ENCODE data around the gene CEBPZ.

The CEBPZ gene

DNA sequence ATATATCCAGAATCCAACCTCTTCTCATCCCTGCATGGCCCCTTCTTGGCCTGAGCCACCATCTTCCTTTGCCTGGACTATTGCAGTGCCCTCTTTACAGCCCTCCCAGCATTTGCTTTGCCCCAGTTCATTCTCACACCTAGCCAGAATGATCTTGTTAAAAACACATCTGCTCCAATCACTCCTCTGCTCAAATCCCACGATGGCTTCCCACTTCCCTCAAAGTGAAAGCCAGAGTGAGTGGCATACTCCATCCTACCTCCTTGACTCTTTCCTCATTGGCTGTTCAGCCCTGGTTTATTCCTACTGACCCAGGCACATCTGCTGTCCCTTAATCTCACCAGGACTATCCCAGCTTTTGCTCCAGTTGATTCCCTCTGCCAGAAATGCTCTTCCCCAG is 57.7 kb downstream of the CEBPZ start:
- no peak for DNase-seq (ENCODE audit: low read depth, low spot score)
- ChIA-PET CTCF (no interaction called here), POLR2A (no interaction called here)
- TF ChIP-seq, protein P1, sequence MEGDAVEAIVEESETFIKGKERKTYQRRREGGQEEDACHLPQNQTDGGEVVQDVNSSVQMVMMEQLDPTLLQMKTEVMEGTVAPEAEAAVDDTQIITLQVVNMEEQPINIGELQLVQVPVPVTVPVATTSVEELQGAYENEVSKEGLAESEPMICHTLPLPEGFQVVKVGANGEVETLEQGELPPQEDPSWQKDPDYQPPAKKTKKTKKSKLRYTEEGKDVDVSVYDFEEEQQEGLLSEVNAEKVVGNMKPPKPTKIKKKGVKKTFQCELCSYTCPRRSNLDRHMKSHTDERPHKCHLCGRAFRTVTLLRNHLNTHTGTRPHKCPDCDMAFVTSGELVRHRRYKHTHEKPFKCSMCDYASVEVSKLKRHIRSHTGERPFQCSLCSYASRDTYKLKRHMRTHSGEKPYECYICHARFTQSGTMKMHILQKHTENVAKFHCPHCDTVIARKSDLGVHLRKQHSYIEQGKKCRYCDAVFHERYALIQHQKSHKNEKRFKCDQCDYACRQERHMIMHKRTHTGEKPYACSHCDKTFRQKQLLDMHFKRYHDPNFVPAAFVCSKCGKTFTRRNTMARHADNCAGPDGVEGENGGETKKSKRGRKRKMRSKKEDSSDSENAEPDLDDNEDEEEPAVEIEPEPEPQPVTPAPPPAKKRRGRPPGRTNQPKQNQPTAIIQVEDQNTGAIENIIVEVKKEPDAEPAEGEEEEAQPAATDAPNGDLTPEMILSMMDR (IDR thresholded peaks at IDR 0.05; ENCODE audit: insufficient read depth, low read length, missing control alignments), result no peak
- no peak overlapping the region for H3K4me3 ChIP-seq (ENCODE audit: low read depth, low read length)

DNA sequence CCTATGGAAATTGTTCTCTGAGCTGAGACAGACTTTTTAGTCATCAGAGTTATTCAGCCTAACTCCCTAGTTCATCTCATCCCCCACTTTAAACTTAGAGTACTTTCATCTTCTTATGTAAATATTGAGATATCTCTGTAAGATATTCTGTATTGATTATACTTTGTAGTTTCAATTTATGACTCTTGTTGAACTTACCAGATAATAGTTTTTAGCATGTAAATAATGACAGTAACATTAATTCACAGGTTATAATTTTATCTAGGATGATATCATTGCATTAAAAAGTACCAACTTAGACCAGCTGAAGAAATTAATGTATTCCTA is 59.8 kb downstream of the CEBPZ start:
- TF ChIP-seq, protein P1 (IDR thresholded peaks at IDR 0.05; ENCODE audit: insufficient read depth, low read length, missing control alignments), result no peak
- POLR2A ChIA-PET, result no interaction called here
- CTCF ChIA-PET, result no interaction called here
- DNase-seq (ENCODE audit: low read depth, low spot score), result no peak
- no peak overlapping the region for H3K4me3 ChIP-seq (ENCODE audit: low read depth, low read length)

DNA sequence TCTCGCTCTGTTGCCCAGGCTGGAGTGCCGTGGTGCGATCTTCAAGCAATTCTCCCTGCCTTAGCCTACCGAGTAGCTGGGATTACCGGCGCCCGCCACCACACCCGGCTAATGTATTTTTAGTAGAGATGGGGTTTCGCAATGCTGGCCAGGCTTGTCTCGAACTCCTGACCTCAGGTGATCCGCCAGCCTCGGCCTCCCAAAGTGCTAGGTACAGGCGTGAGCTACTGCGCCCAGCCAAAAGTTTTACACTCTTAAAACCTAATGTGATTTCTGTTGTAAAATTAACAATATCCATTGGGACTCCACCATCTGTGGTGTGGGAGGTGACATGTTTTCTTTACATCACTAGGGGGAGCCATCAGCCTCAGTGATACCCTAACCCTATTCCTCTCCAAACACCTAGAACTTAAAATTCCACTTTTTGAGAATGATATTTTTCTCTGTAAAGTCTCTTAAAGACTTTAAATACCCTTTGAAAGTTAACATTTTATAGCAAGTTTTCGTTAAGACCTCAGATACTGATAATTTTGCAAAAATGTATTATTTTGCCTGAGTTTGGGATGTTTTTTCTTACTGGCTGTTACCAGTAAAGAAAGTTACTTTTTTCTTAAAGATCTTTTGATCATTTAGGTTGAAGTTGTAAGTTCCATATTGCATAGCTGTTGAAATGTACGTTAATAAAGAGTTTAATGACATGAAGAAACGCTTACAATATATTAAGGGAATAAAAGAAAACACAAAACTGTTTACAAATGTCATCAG is 63.0 kb downstream of the CEBPZ start:
- H3K4me3 ChIP-seq (ENCODE audit: low read depth, low read length), result no peak overlapping the region
- TF ChIP-seq, protein P1 (IDR thresholded peaks at IDR 0.05; ENCODE audit: insufficient read depth, low read length, missing control alignments), result peak; percentile 61
- ChIA-PET POLR2A (no interaction called here), CTCF (interaction anchor here (0.6 to 4.8 kb wide), 25 partner anchors 9 to 709 kb away, joined by 3 to 54 read pairs (median 4); partner anchors contain the start of genes CEBPZ, EIF2AK2 and NDUFAF7)
- no peak for DNase-seq (ENCODE audit: low read depth, low spot score)

DNA sequence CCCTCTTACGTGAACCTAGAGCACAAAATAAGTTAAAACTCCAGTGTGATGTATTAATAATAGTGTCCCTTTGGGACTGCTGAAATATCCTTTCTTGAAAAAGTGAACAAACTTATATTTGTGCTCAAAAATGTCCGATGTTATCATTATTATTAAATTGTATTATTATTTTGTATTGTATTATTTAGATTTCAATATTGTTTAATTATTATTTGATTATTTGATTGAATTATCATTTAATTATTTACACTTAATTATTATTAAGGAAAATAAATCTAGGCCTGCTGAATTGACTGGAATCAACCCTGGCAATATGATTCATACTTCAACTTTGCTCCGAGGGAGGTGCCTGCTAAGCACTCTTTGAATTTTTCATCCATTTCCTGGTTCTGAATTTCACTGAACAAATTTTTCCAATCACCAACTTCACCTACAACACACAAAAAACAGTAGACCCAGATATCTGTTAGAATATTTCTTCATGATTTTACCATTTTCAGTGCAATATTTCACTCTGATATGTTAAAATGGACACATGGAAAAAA is 63.7 kb downstream of the CEBPZ start:
- POLR2A ChIA-PET, result interaction anchor here (0.8 kb wide), 1 partner anchor 23 kb away, joined by 3 read pairs; no protein-coding TSS in a partner anchor
- TF ChIP-seq, protein P1 (IDR thresholded peaks at IDR 0.05; ENCODE audit: insufficient read depth, low read length, missing control alignments), result no peak
- H3K4me3 ChIP-seq (ENCODE audit: low read depth, low read length), result no peak overlapping the region
- CTCF ChIA-PET, result interaction anchor here (0.6 to 4.8 kb wide), 13 partner anchors 9 to 708 kb away, joined by 3 to 54 read pairs (median 5); partner anchors contain the start of genes CEBPZ, EIF2AK2 and NDUFAF7
- DNase-seq (ENCODE audit: low read depth, low spot score), result no peak

DNA sequence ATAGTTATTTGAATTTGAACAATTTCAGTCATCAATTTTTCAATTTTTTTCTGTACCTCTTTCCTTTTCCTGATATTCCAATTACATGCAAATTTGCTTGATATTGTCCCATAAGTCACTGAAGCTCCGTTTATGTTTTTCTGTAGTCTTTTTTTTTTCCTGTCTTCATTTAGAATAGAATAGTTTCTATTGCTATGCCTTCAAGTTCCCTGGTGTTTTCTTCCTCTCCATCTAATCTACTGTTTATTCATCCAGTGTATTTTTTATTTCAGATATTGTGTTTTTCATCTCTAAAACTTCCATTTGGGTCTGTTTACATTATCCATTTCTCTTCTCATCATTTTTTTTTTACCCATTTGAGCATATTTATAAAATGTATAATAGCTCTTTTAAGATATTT is 66.6 kb downstream of the CEBPZ start:
- ChIA-PET POLR2A (no interaction called here), CTCF (no interaction called here)
- no peak for DNase-seq (ENCODE audit: low read depth, low spot score)
- H3K4me3 ChIP-seq (ENCODE audit: low read depth, low read length), result no peak overlapping the region
- TF ChIP-seq, protein P1 (IDR thresholded peaks at IDR 0.05; ENCODE audit: insufficient read depth, low read length, missing control alignments), result no peak
